H1 (cell line): ENCODE measurements around the gene FAM98C. TPM values are rescaled to one million over a fixed set of nuclear protein-coding genes. Genes with fewer than 3 reads are reported as not detected.

Experiments
- CTCF ChIA-PET: fragments of 300-600 bp; sonication (Branson Sonifier 250); formaldehyde crosslinking; loops from one replicate; lab custom pipeline; 2021; ENCODE audit not compliant: partially characterized antibody; lab: Charles Lee
- POLR2A ChIA-PET: fragments of 300-600 bp; sonication (Branson Sonifier 250); formaldehyde crosslinking; loops from one replicate; lab custom pipeline; 2021; ENCODE audit warnings: inconsistent platforms; ENCODE audit not compliant: partially characterized antibody; lab: Charles Lee
- DNase-seq, 2 experiments: peaks; one replicate each; pipeline versions ENCODE4 v3.0.0 to v3.0.0-alpha.2; 2010 to 2022; ENCODE audit warnings: low spot score in 2 of 2, low read depth in 1 of 2, mixed read lengths in 1 of 2
- FAIRE-seq: peaks from 2 replicates; lab custom pipeline; 2011; peaks lifted over from hg19 to GRCh38; lab: Jason Lieb, UNC
- H2AFZ ChIP-seq: 2 replicates; pipeline ENCODE4 v1.8.1; 2012; ENCODE audit warnings: low read length, inconsistent platforms
- H2AK5ac ChIP-seq: 2 replicates; pipeline ENCODE4 v1.6.1; 2013; ENCODE audit warnings: low read depth, low read length
- H2BK120ac ChIP-seq: replicated peaks from 2 replicates; pipeline ENCODE3; 2013; ENCODE audit warnings: low read depth, low read length, inconsistent platforms
- H2BK12ac ChIP-seq: 2 replicates; pipeline ENCODE4 v1.6.1; 2013; ENCODE audit warnings: low read depth, low read length
- H2BK15ac ChIP-seq: 2 replicates; pipeline ENCODE4 v1.6.1; 2013; ENCODE audit warnings: low read length
- H2BK20ac ChIP-seq: 2 replicates; pipeline ENCODE4 v1.6.1; 2013; ENCODE audit warnings: low read length
- H2BK5ac ChIP-seq: 2 replicates; pipeline ENCODE4 v1.6.1; 2013; ENCODE audit warnings: low read depth, low read length
- H3K14ac ChIP-seq: 2 replicates; pipeline ENCODE4 v1.6.1; 2013; ENCODE audit warnings: inconsistent platforms; ENCODE audit not compliant: insufficient read length
- H3K18ac ChIP-seq: 2 replicates; pipeline ENCODE4 v1.6.1; 2013; ENCODE audit warnings: low read length; ENCODE audit errors: extremely low read depth
- H3K23ac ChIP-seq: 2 replicates; pipeline ENCODE4 v1.6.1; 2013; ENCODE audit warnings: inconsistent platforms; ENCODE audit not compliant: insufficient read length
- H3K23me2 ChIP-seq: 2 replicates; pipeline ENCODE4 v1.6.1; 2013; ENCODE audit warnings: low read depth, low read length
- H3K27ac ChIP-seq: 2 replicates; pipeline ENCODE4 v1.6.1; 2011; ENCODE audit warnings: low read depth, low read length, inconsistent platforms
- H3K27me3 ChIP-seq, 4 experiments: replicated peaks in 1 of 4; 1 replicate in 1 of 4; 2 replicates in 3 of 4; pipeline versions ENCODE4 v1.6.1 to v1.8.1; 2011 to 2013; ENCODE audit warnings: low read length in 3 of 4, mild to moderate bottlenecking in 3 of 4, inconsistent platforms in 2 of 4, mixed read lengths in 2 of 4, moderate library complexity in 1 of 4; ENCODE audit not compliant: control insufficient read depth in 3 of 4, insufficient read depth in 3 of 4; ENCODE audit errors: extremely low read depth in 1 of 4
- H3K36me3 ChIP-seq, 4 experiments: 2 replicates each; pipeline versions ENCODE4 v1.6.1 to v1.8.1; 2011 to 2013; ENCODE audit warnings: mild to moderate bottlenecking in 4 of 4, low read length in 3 of 4, moderate library complexity in 2 of 4, control low read depth in 1 of 4, inconsistent platforms in 1 of 4; ENCODE audit not compliant: insufficient read depth in 4 of 4, control insufficient read depth in 2 of 4
- H3K4ac ChIP-seq: replicated peaks from 2 replicates; pipeline ENCODE3; 2013; ENCODE audit warnings: low read length, low read depth, mixed read lengths, inconsistent platforms; ENCODE audit not compliant: insufficient read length
- H3K4me1 ChIP-seq, 4 experiments: replicated peaks in 1 of 4; 1 replicate in 1 of 4; 2 replicates in 3 of 4; pipeline versions ENCODE4 v1.6.1 to v1.8.1; 2011 to 2013; ENCODE audit warnings: low read length in 3 of 4, inconsistent platforms in 2 of 4, mixed read lengths in 1 of 4; ENCODE audit not compliant: insufficient read depth in 4 of 4, control insufficient read depth in 3 of 4
- H3K4me2 ChIP-seq, 2 experiments: 2 replicates each; pipeline versions ENCODE4 v1.6.1 to v1.8.1; 2011 to 2013; ENCODE audit warnings: low read depth in 2 of 2, low read length in 2 of 2, control low read depth in 1 of 2, inconsistent platforms in 1 of 2, mild to moderate bottlenecking in 1 of 2; ENCODE audit not compliant: insufficient read depth in 1 of 2
- H3K4me3 ChIP-seq, 4 experiments: fragments of 200-600, 300-600 bp in 1 of 4; sonication (generic), shearing (Covaris generic), sonication (Bioruptor Twin) in 1 of 4; 2 replicates each; pipeline versions ENCODE4 v1.5.1 to v1.8.1; 2011 to 2016; ENCODE audit warnings: low read length in 4 of 4, low read depth in 3 of 4, control low read depth in 2 of 4, inconsistent platforms in 2 of 4, mild to moderate bottlenecking in 2 of 4, mixed read lengths in 1 of 4, moderate library complexity in 1 of 4; ENCODE audit not compliant: insufficient read depth in 2 of 4; ENCODE audit errors: extremely low read depth in 1 of 4
- H3K56ac ChIP-seq: replicated peaks from 2 replicates; pipeline ENCODE3; 2013; ENCODE audit warnings: low read depth, mild to moderate bottlenecking, mixed read lengths, low read length, inconsistent platforms; ENCODE audit not compliant: insufficient read length
- H3K79me1 ChIP-seq: 2 replicates; pipeline ENCODE4 v1.6.1; 2013; ENCODE audit warnings: low read depth, low read length, control low read depth
- H3K79me2 ChIP-seq, 2 experiments: 2 replicates each; pipeline versions ENCODE4 v1.6.1 to v1.8.1; 2012 to 2013; ENCODE audit warnings: low read length in 2 of 2, mild to moderate bottlenecking in 2 of 2, inconsistent platforms in 1 of 2; ENCODE audit not compliant: insufficient read depth in 2 of 2, control insufficient read depth in 1 of 2
- H3K9ac ChIP-seq, 4 experiments: replicated peaks in 1 of 4; 1 replicate in 1 of 4; 2 replicates in 3 of 4; pipeline versions ENCODE4 v1.6.1 to v1.8.1; 2011 to 2013; ENCODE audit warnings: low read depth in 3 of 4, low read length in 3 of 4, control low read depth in 2 of 4, mild to moderate bottlenecking in 2 of 4, moderate library complexity in 2 of 4, inconsistent platforms in 1 of 4; ENCODE audit errors: extremely low read depth in 1 of 4
- H3K9me3 ChIP-seq, 2 experiments: 2 replicates each; pipeline versions ENCODE4 v1.6.1 to v1.8.1; 2012 to 2013; ENCODE audit warnings: mild to moderate bottlenecking in 2 of 2, moderate library complexity in 2 of 2, control low read depth in 1 of 2, inconsistent platforms in 1 of 2, low read depth in 1 of 2, low read length in 1 of 2, mixed read lengths in 1 of 2; ENCODE audit not compliant: insufficient read depth in 2 of 2
- H4K20me1 ChIP-seq, 2 experiments: replicated peaks in 1 of 2; 2 replicates each; pipeline versions ENCODE3 to v1.8.1; 2011 to 2013; ENCODE audit warnings: inconsistent platforms in 2 of 2, low read length in 2 of 2, mild to moderate bottlenecking in 1 of 2; ENCODE audit not compliant: insufficient read depth in 2 of 2, control insufficient read depth in 1 of 2
- H4K5ac ChIP-seq: 2 replicates; pipeline ENCODE4 v1.6.1; 2013; ENCODE audit warnings: low read length, low read depth, mixed read lengths, inconsistent platforms; ENCODE audit not compliant: insufficient read length
- H4K8ac ChIP-seq: 2 replicates; pipeline ENCODE4 v1.8.0; 2013; ENCODE audit warnings: mild to moderate bottlenecking, moderate library complexity, low read length, inconsistent platforms; ENCODE audit not compliant: insufficient read depth; ENCODE audit errors: extremely low read depth
- H4K91ac ChIP-seq: replicated peaks from 2 replicates; pipeline ENCODE3; 2013; ENCODE audit warnings: low read length, mixed read lengths, inconsistent platforms; ENCODE audit not compliant: insufficient read length
- ATF2 ChIP-seq: IDR thresholded peaks from 2 replicates; pipeline ENCODE4 v1.6.1; 2012; ENCODE audit warnings: low read length, inconsistent platforms
- BACH1 ChIP-seq: IDR thresholded peaks from 2 replicates; pipeline ENCODE4 v1.6.1; 2012; ENCODE audit warnings: low read length, improper control_type of control experiment
- CEBPB ChIP-seq: IDR thresholded peaks from 2 replicates; pipeline ENCODE4 v1.6.1; 2012; ENCODE audit warnings: low read depth, low read length
- EZH2 ChIP-seq: fragments of 200-600 bp; sonication (generic); IDR thresholded peaks from 2 replicates; pipeline ENCODE4 v1.7.1; 2012; ENCODE audit warnings: low read depth, mild to moderate bottlenecking, moderate library complexity, low read length, inconsistent platforms; ENCODE audit not compliant: severe bottlenecking
- FOSL1 ChIP-seq: IDR thresholded peaks from 2 replicates; pipeline ENCODE4 v1.6.1; 2011; ENCODE audit warnings: mild to moderate bottlenecking, low read depth, low read length, moderate library complexity; ENCODE audit not compliant: insufficient read depth
- GTF2F1 ChIP-seq: IDR thresholded peaks from 2 replicates; pipeline ENCODE4 v1.6.1; 2012; ENCODE audit warnings: low read depth, low read length, improper control_type of control experiment, borderline replicate concordance
- JUN ChIP-seq: IDR thresholded peaks from 2 replicates; pipeline ENCODE4 v1.6.1; 2011; ENCODE audit warnings: low read depth, mild to moderate bottlenecking, improper control_type of control experiment, low read length
- RNF2 ChIP-seq: fragments of 200-900, 300-1000 bp; sonication (generic); IDR thresholded peaks from 2 replicates; pipeline ENCODE4 v1.7.1; 2016; ENCODE audit warnings: borderline replicate concordance, low read depth, mild to moderate bottlenecking, antibody characterized with exemption, low read length; ENCODE audit not compliant: poor library complexity, severe bottlenecking; ENCODE audit errors: missing control alignments
- RXRA ChIP-seq: IDR thresholded peaks from 2 replicates; pipeline ENCODE4 v1.6.1; 2011; ENCODE audit warnings: low read depth, mild to moderate bottlenecking, low read length, moderate library complexity; ENCODE audit not compliant: insufficient read depth
- SP4 ChIP-seq: IDR thresholded peaks from 2 replicates; pipeline ENCODE4 v1.6.1; 2012; ENCODE audit warnings: low read length, inconsistent platforms
- TAF1 ChIP-seq: IDR thresholded peaks from 2 replicates; pipeline ENCODE4 v1.6.1; 2011; ENCODE audit warnings: mild to moderate bottlenecking, low read depth, low read length
- WGBS, 2 experiments: shearing (Covaris generic) in 1 of 2; methylation state at CpG; one replicate each; pipeline versions ENCODE4 v1.1.6 to v1.1.7; 2013 to 2015; ENCODE audit warnings: low lambda C conversion rate in 2 of 2, mixed read lengths in 2 of 2, inconsistent platforms in 1 of 2, low coverage in 1 of 2, missing lambda C conversion rate in 1 of 2; ENCODE audit not compliant: insufficient replicate concordance in 2 of 2, insufficient coverage in 1 of 2, insufficient read length in 1 of 2; ENCODE audit errors: extremely low coverage in 1 of 2, missing lambda C conversion rate in 1 of 2; 5-methylcytosine and 5-hydroxymethylcytosine counted together
- polyA plus RNA-seq, 7 experiments: library from polyadenylated mRNA; depleted of rRNA in 3 of 7; stranded (reverse) in 5 of 7; unstranded in 2 of 7; fragments of >200 nt in 5 of 7; fragments of 200-250 nt in 2 of 7; gene quantifications; 1 replicate in 5 of 7; 2 replicates in 1 of 7; 4 replicates in 1 of 7; pipeline versions ENCODE4 v1.2.1 to v1.2.3, GENCODE V29; 2011 to 2013; ENCODE audit warnings: missing spikeins in 2 of 7, mixed read lengths in 2 of 7
- total RNA-seq: library from RNA; stranded (reverse); fragmentation: NEBNext Ultra II Directional; extraction: Animal tissue kit (Norgen Biotek cat#: 25700); gene quantifications from 2 replicates; pipeline ENCODE4 v1.2.1, GENCODE V29; 2021

Gene FAM98C
- total and polyA plus RNA-seq, 2 of the 8 experiments (the other 6 are each of a cell fraction or from before 2014, with no cell fraction given) = 6.1 to 9.4 TPM

GRCh38 chr19:38422438-38422837 is 19.5 kb downstream of the FAM98C start:
- Histone ChIP-seq H3K36me3 (no peaks in the 10 kb centered on the region), H3K4ac (no peak overlapping the region), H3K9ac (no peak overlapping the region), H2BK120ac (no peak overlapping the region), H2BK15ac (no peak overlapping the region), H2BK12ac (no peak overlapping the region; the same call in 1 of the 2 replicates), H3K4me1 (peaks cover 4 to 15% (median 13%) of the 10 kb centered on the region in 4 experiments; a peak in 6 of 7 replicates), H4K91ac (no peak overlapping the region), H3K27me3 (peaks cover 0 to 7% (median 5%) of the 10 kb centered on the region in 4 experiments; a peak in 4 of 7 replicates), H3K56ac (no peak overlapping the region), H3K4me2 (no peak overlapping the region), H2AFZ (no peak overlapping the region), H3K23me2 (peaks cover 7% of the 10 kb centered on the region), H2BK20ac (no peak overlapping the region), H4K8ac (no peak overlapping the region), H2BK5ac (no peak overlapping the region), H3K79me2 (no peaks in the 10 kb centered on the region), H3K14ac (no peak overlapping the region), H4K5ac (no peak overlapping the region), H3K23ac (no peak overlapping the region), H3K79me1 (no peaks in the 10 kb centered on the region), H3K4me3 (no peak overlapping the region), H3K9me3 (no peaks in the 10 kb centered on the region), H3K18ac (no peak overlapping the region), H3K27ac (no peak overlapping the region), H2AK5ac (no peak overlapping the region), H4K20me1 (no peaks in the 10 kb centered on the region)
- ChIA-PET POLR2A (interaction anchor here (0.8 to 1.5 kb wide), 3 partner anchors 12 to 27 kb away, joined by 3 to 6 read pairs (median 3); no protein-coding TSS in a partner anchor), CTCF (interaction anchor here (0.6 to 1.1 kb wide), 3 partner anchors 9 to 205 kb away, joined by 3 to 4 read pairs (median 3); no protein-coding TSS in a partner anchor)
- 94% methylated on average over 7 of the region's 7 CpGs; no CpG with 5 or more reads in 1 of the 2 experiments for WGBS, 2 experiments
- no peak for TF ChIP-seq GTF2F1
- TF ChIP-seq TAF1 = no peak
- no peak for TF ChIP-seq BACH1
- no peak for TF ChIP-seq CEBPB
- TF ChIP-seq RXRA = no peak
- TF ChIP-seq SP4 = no peak
- TF ChIP-seq JUN = no peak
- TF ChIP-seq RNF2 = no peak
- TF ChIP-seq EZH2 = no peak
- TF ChIP-seq ATF2 = no peak
- TF ChIP-seq FOSL1 = no peak
- no peak for DNase-seq
- FAIRE-seq = no peak
